Activated naive CD4-positive, alpha-beta T cell (primary cell): ENCODE data around the gene ATP8B2.

ENCODE experiments used
- DNase-seq, 4 experiments: peaks; one replicate each; lab custom pipeline; 2025; lab: John Stamatoyannopoulos, UW

ATP8B2 gene

DNA sequence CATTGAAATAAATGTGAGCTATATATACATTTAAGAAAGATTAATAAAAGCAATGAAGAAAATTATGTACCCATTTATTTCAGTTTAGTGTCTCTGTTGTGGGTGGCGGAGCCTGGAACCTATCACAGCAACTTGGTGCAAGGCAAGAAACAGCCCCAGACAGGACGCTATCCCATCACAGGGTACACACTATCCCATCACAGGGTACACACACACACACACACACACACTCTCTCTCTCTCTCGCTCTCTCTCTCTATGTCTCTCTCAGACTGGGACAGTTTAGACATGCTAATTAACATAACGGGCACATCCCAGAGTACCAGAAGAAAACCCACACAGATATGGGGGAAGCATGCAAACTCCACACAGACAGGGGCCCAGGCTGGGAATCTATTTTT is 73.4 kb downstream of the ATP8B2 start:
- no peak for DNase-seq

DNA sequence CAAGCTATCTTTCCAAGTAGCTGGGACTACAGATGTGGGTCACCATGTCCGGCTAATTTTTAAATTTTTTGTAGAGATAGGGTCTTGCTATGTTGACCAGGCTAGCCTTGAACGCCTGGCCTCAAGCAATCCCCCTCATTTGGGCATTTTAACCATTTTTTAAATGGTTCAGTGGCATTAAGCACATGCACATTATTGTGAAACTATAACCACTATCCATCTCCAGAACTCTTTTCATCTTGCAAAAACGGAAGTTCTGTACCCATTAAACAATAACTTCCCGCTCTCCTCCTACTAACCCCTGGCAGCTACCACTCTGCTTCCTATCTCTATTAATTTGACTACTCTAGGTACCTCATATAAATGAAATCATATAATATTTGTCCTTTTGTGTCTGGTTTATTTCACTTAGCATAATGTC is 75.1 kb downstream of the ATP8B2 start:
- no peak for DNase-seq
